Activated naive CD4-positive, alpha-beta T cell treated with anti-CD3 and anti-CD28 coated beads, Interleukin-2, amount 50 U/mL, for 24 hours (primary cell): Measurements from ENCODE around the gene KANTR.

Experiments
- H3K27ac Mint-ChIP-seq: one replicate; pipeline ENCODE4 v1.8.0; 2021; ENCODE audit warnings: mild to moderate bottlenecking, mixed read lengths
- H3K27me3 Mint-ChIP-seq: one replicate; pipeline ENCODE4 v1.8.0; 2021; ENCODE audit warnings: mixed read lengths
- H3K36me3 Mint-ChIP-seq: one replicate; pipeline ENCODE4 v1.8.0; 2021; ENCODE audit warnings: mixed read lengths
- H3K4me1 Mint-ChIP-seq: one replicate; pipeline ENCODE4 v1.8.0; 2021; ENCODE audit warnings: mixed read lengths
- H3K4me3 Mint-ChIP-seq: one replicate; pipeline ENCODE4 v1.8.0; 2021; ENCODE audit warnings: mild to moderate bottlenecking, mixed read lengths
- H3K9me3 Mint-ChIP-seq: one replicate; pipeline ENCODE4 v1.8.0; 2021; ENCODE audit warnings: mixed read lengths

The KANTR gene

DNA sequence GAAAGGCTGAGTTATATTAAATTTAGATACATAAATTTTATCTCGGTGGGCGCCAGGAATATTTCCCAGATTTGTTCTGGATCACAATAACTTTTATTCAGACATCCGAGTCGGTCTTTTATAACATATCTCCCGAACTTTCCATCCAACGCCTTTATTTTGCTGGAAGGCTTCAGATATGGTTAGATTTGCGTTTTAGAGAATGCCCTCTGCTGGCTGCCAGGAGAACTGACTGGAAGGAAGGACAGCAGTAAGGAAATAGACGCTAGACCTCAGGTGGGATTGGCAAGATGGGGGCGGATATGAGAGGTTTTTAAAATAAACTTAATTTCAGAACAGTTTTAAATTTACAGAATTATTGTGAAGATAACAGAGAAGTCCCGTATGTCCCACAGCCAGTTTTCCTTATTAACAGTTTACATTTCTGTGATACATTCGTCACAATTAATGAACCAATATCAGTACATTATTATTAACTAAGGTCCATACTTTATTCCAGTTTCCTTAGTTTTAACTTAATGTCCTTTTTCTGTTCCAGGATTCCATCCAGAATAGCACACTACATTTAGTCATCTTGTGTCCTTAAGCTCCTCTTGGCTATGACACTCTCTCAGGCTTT, 4.6 kb upstream of the KANTR start:
- Mint-ChIP-seq H3K27ac (peak overlapping the region; percentile 99), H3K9me3 (no peaks in the 10 kb centered on the region), H3K4me1 (peaks cover 47% of the 10 kb centered on the region), H3K36me3 (peaks cover 12% of the 10 kb centered on the region), H3K27me3 (no peaks in the 10 kb centered on the region), H3K4me3 (peak overlapping the region; percentile 96)

DNA sequence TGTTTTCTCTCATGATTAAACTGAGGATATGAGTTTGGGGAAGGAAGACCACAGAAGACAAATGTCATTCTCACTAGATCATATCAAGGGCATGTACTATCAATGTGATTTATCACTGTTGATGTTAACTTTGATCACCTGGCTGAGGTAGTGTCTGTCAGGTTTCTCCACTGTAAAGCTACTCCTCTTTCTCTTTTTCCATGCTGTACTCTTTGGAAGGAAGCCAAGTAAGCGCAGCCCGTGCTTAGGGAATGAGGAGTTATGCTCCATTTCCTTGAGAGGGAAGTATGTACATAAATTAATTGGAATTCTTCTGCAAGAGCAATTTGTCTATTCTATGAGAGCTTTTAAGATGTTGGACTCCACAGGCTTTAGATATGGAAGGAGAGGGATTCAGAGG, 4.0 kb upstream of the KANTR start:
- peaks cover 47% of the 10 kb centered on the region for H3K4me1 Mint-ChIP-seq

DNA sequence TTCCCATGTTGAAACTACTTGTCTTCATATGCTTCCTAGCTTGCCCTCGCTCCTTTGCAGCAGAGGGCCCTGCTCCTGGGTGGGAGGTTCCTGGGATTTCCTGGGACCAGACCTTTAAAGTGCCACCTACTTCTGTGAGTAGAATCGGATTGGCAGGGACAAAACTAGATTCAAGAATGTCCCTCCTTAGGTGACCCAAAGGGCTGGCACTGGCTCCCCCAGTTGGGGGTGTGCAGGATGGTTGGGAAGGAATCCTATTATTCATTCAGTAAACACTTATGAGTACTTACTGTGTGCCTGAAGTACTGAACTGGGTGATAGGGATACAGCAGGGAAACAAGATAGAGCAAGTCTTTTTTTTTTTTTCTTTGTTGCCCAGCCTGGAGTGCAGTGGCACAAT, 2.6 kb upstream of the KANTR start:
- Mint-ChIP-seq H3K36me3 (peaks cover 6% of the 10 kb centered on the region), H3K27ac (no peak overlapping the region), H3K4me1 (peaks cover 44% of the 10 kb centered on the region), H3K27me3 (no peaks in the 10 kb centered on the region), H3K4me3 (no peak overlapping the region), H3K9me3 (no peaks in the 10 kb centered on the region)

More for the DNA sequence above, 4.0 kb upstream of the KANTR start:
- Mint-ChIP-seq H3K27me3 (no peaks in the 10 kb centered on the region), H3K4me3 (no peak overlapping the region), H3K36me3 (peaks cover 12% of the 10 kb centered on the region), H3K27ac (no peak overlapping the region), H3K9me3 (no peaks in the 10 kb centered on the region)

DNA sequence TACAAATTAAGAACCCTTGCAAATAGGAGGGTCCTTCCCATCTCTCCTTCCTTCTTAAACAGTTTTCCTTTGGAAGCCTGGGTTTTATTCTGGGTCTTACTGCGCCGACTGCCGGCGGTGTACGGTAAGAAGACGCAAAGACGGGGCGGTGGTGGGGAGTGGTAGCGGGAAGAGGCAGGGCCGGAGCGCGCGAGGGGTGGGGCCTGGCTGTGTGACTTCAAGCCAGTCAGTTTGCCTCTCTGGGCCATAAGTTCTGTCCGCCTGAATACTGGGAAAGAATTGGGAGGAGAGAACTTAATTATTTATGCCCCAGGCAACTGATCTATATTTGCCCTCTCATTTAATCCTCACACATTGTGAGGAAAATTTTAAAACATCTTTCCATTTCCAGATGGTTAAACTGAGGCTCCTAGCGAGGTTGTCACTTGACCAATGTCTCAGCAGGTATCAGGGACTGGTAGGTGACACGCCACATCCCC, 726 bp upstream of the KANTR start:
- no peaks in the 10 kb centered on the region for H3K27me3 Mint-ChIP-seq
- peak overlapping the region; percentile 89 for H3K4me3 Mint-ChIP-seq
- peak overlapping the region; percentile 23 for H3K27ac Mint-ChIP-seq
- H3K4me1 Mint-ChIP-seq, result peaks cover 30% of the 10 kb centered on the region
- peaks cover 4% of the 10 kb centered on the region for H3K36me3 Mint-ChIP-seq
- no peaks in the 10 kb centered on the region for H3K9me3 Mint-ChIP-seq

DNA sequence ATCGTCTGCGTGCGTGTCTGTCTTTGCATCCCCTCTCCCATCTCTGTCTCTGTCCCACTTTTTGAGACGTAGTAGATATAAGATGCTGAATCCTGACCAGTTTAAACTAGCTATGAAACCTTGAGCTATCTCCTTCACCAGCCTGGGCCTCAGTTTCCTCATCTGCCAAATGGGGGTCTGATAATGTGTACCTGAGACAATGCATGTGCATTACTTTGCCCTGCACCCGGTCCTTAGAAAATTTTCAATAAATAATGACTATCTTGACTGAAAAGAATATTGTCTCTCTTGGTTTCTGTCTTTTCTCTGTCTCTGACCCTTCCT, 602 bp downstream of the KANTR start:
- Mint-ChIP-seq H3K9me3 (no peaks in the 10 kb centered on the region), H3K4me3 (peak overlapping the region; percentile 89), H3K36me3 (no peaks in the 10 kb centered on the region), H3K27me3 (no peaks in the 10 kb centered on the region), H3K4me1 (peaks cover 17% of the 10 kb centered on the region), H3K27ac (peak overlapping the region; percentile 72)

DNA sequence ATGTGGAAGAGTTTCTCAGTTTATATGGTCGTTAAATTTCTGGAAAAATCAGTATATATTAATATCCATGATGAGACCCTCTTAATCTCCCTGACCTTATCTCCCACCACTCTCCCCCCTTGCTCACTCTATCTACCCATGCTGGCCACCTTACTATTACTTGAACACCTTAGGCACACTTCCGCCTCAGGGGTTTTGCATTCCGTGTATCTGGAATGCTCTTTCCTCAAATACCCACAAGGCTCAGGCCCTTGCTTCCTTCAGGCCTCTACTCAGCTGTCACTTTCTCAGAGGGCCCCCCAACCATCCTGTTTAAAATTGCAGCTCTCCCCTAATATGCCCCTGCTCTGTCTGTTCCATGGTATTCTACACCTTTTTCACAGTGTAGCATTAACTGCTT, 1.9 kb downstream of the KANTR start:
- H3K36me3 Mint-ChIP-seq, result no peaks in the 10 kb centered on the region
- peaks cover 17% of the 10 kb centered on the region for H3K4me1 Mint-ChIP-seq
- H3K9me3 Mint-ChIP-seq, result no peaks in the 10 kb centered on the region
- H3K4me3 Mint-ChIP-seq, result peak overlapping the region; percentile 20
- H3K27ac Mint-ChIP-seq, result no peak overlapping the region
- no peaks in the 10 kb centered on the region for H3K27me3 Mint-ChIP-seq

DNA sequence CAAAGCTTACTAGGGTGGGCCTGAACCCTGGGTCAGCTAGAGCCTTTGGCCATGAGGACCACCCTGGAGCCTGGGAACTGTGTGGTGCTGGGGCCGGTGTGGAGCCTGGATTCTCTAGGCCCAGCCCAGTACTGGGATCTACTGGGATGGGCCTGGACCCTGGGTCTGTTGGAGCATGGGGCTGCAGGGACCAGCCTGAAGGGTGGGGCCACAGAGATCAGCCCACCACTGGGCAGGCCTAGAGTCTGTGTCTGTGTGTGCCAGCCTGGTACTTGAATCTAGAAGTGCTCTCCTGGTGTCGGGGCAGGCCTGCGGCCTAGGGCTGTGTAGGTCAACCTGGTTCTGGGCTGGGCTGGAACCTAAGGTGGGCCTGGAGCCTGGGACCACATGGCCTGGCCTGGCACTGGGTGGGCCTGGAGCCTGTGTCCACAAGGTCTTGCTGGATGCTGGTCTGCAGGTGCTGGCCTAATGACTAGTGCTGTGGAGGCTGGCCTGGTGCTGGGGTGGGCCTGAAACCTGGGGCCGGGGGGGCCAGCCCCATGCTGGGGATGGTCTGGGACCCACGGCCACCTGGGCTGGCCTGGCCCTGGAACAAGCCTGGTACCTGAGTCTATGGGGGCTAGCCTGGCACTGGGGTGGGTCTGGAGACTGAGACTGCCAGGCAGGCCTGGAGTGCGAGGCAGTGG, 21.1 kb downstream of the KANTR start:
- Mint-ChIP-seq H3K4me1 (peaks cover 16% of the 10 kb centered on the region), H3K4me3 (no peak overlapping the region), H3K27ac (no peak overlapping the region), H3K9me3 (no peaks in the 10 kb centered on the region), H3K27me3 (no peaks in the 10 kb centered on the region), H3K36me3 (peaks cover 5% of the 10 kb centered on the region)

DNA sequence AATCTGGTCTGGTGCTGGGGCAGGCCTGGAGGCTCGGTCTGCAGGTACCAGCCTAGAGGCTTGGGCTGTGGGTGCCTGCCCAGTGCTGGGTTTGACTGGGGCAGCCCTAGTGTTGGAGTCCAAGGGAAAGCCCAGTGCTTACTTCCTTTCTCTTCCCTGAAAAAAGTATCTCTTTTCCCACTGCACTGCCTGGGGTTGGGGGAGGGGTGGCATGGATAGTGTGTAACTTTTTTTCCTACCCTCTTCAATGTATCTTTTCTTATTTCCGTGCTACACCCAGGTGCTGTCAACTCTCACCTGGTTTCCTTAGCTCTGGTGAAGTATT, 21.6 kb downstream of the KANTR start:
- Mint-ChIP-seq H3K4me1 (peaks cover 16% of the 10 kb centered on the region), H3K9me3 (no peaks in the 10 kb centered on the region), H3K4me3 (no peak overlapping the region), H3K27ac (no peak overlapping the region), H3K36me3 (peaks cover 5% of the 10 kb centered on the region), H3K27me3 (no peaks in the 10 kb centered on the region)

DNA sequence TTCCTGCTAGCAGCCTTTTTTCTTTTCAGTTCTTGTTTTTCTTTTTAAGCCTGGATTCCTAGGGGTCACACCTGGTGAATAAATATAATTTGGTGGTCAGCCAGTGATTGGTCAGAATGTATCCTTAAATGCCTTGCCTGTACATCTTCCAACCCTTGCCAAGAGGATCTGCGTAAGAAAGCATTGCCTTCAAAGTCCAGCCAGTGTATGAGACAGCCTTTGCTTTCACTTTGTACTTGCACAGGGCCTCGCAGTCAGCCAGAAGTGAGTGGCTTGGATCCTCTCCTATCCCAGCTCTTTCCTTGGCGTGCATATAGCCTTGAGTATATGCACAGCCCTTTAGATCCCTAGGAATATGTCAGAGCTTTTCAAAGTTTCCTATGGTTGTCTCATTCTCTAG, 22.2 kb downstream of the KANTR start:
- H3K27me3 Mint-ChIP-seq, result no peaks in the 10 kb centered on the region
- no peak overlapping the region for H3K27ac Mint-ChIP-seq
- peaks cover 5% of the 10 kb centered on the region for H3K36me3 Mint-ChIP-seq

DNA sequence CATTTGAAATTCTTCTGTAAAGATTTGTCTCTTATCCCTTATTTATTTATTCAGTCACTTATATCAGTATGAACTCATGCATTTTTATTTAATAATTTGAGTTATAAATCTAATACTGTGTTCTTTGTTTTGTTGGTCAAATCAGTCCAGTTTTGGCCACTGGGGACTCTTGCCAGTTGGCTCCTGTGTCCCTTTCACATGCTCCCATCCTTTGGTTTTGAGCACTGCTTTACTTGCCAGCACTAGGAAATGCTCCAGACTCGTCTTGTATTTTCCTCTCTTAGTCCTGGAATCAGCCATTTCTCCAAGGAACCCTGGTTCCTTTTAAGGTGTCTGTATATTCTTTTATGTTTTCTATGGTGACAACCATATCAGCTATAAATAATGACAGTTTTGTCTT, 28.1 kb downstream of the KANTR start:
- peaks cover 6% of the 10 kb centered on the region for H3K9me3 Mint-ChIP-seq
- H3K27me3 Mint-ChIP-seq, result no peaks in the 10 kb centered on the region
- H3K36me3 Mint-ChIP-seq, result peaks cover 10% of the 10 kb centered on the region
- no peak overlapping the region for H3K4me3 Mint-ChIP-seq
- H3K4me1 Mint-ChIP-seq, result peaks cover 35% of the 10 kb centered on the region
- no peak overlapping the region for H3K27ac Mint-ChIP-seq

More for the DNA sequence above, 22.2 kb downstream of the KANTR start:
- H3K4me1 Mint-ChIP-seq, result peaks cover 16% of the 10 kb centered on the region
- H3K4me3 Mint-ChIP-seq, result no peak overlapping the region
- no peaks in the 10 kb centered on the region for H3K9me3 Mint-ChIP-seq

DNA sequence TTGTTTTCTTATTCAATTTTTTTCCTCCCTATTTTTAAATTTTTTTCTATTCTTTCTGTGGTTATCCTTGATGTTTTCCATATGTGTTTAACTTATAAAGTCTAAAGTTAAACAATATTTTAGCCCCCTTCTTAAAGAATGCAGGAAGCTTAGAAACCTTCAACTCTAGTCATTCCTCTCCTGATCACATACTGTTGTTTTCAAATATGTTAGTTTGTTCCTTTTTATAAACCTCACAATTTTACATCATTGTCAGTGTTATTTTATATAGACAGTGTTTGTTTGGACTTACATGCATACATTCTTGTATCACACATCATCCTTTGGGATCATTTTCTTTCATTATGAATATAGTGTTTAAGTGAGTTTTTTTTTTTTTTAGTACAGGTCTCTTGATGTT, 31.6 kb downstream of the KANTR start:
- H3K27ac Mint-ChIP-seq, result no peak overlapping the region
- no peaks in the 10 kb centered on the region for H3K27me3 Mint-ChIP-seq
- peaks cover 35% of the 10 kb centered on the region for H3K4me1 Mint-ChIP-seq
- H3K9me3 Mint-ChIP-seq, result peaks cover 6% of the 10 kb centered on the region
- no peak overlapping the region for H3K4me3 Mint-ChIP-seq
- H3K36me3 Mint-ChIP-seq, result peaks cover 10% of the 10 kb centered on the region

DNA sequence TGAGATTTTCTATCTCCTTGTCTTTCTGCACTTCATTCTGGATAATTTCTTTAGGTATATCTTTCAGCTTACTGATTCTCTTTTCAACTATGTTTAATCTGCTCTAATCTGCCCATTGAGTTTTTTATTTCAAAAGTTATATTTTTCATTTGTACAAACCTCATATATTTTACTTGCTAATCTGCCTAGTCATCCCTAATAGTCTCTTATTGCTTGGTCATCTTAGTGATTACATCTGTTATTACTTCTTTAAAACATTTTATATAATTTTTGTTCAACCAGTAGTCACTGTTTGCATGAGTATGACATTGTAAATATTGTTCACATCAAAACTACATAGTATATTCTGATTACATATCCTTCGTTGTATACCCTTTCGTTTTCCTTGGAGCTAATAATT, 32.4 kb downstream of the KANTR start:
- Mint-ChIP-seq H3K9me3 (peaks cover 6% of the 10 kb centered on the region), H3K27ac (no peak overlapping the region), H3K4me3 (no peak overlapping the region), H3K27me3 (no peaks in the 10 kb centered on the region), H3K4me1 (peaks cover 35% of the 10 kb centered on the region), H3K36me3 (peaks cover 10% of the 10 kb centered on the region)

DNA sequence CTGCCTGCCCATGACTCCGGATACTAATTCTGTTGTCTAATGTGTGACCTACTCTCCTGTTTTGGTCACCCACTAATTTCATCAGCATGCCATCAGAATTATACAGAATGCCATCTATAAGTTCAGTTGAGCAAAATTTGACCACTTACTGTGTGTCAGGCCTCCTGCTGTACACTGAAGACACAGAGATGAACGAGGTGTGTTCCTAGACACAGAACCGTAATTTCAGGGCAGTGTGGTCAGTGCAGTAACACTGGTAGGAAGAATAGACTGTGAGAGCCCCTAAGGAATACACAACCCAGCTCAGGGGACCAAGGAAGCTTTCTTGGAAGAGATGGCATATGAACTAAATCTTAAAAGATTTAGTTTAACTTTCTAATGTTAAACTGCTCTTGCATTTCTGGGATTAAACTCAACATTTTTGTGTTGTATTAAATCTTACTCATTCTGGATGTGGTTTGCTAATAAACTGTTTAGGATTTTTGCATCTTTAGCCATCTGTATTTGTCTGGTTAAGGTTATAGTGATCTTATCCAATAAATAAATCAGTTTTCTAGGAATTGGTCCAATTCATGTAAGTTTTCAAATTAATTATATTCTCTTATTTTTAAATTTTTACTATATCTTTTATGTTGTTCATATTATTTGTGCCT, 34.3 kb downstream of the KANTR start:
- Mint-ChIP-seq H3K4me3 (no peak overlapping the region), H3K9me3 (peaks cover 6% of the 10 kb centered on the region), H3K27me3 (no peaks in the 10 kb centered on the region), H3K27ac (no peak overlapping the region), H3K36me3 (peaks cover 12% of the 10 kb centered on the region), H3K4me1 (peaks cover 31% of the 10 kb centered on the region)

DNA sequence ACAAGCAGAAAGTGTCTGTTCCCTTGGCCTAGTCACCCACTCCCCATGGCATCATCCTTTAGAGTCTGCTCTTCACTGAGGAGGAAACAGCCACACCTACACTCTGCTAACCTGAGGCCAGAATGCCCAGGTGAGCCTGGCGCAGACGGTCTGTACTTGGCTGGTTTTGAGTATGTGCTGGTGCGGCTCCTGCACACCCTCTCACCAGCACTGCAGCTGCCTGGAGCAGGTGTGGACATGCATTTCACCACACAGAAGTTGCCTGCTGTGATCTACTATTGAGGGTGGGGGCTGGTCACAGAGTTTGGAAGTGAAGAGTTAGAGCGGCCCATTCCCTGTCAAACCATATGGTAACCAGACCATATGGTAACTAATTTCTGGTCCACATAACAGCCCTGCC, 39.5 kb downstream of the KANTR start:
- no peaks in the 10 kb centered on the region for H3K27me3 Mint-ChIP-seq
- no peaks in the 10 kb centered on the region for H3K9me3 Mint-ChIP-seq
- peaks cover 5% of the 10 kb centered on the region for H3K36me3 Mint-ChIP-seq
- H3K4me3 Mint-ChIP-seq, result no peak overlapping the region
- H3K27ac Mint-ChIP-seq, result no peak overlapping the region
- no peaks in the 10 kb centered on the region for H3K4me1 Mint-ChIP-seq

DNA sequence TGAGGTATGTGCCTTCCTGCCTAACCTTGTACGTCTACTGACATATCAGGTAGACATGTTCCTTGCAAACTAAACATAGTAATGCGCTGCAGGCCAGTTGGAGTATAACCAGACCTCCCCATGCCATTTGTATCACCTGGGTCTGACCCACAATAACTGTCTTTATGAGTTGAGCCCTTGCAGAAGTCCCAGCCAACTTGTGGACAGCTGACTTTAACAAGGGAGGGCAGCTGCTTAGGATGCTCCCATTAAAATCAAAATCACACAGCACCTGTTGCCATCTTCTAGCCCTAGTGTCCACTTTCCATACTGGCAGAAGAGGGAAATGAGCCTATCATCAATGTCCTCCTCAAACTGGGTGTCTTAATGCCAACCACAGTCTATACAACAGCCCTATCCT, 41.6 kb downstream of the KANTR start:
- Mint-ChIP-seq H3K4me3 (no peak overlapping the region), H3K9me3 (no peaks in the 10 kb centered on the region), H3K27ac (no peak overlapping the region), H3K36me3 (peaks cover 5% of the 10 kb centered on the region), H3K27me3 (no peaks in the 10 kb centered on the region), H3K4me1 (no peaks in the 10 kb centered on the region)

DNA sequence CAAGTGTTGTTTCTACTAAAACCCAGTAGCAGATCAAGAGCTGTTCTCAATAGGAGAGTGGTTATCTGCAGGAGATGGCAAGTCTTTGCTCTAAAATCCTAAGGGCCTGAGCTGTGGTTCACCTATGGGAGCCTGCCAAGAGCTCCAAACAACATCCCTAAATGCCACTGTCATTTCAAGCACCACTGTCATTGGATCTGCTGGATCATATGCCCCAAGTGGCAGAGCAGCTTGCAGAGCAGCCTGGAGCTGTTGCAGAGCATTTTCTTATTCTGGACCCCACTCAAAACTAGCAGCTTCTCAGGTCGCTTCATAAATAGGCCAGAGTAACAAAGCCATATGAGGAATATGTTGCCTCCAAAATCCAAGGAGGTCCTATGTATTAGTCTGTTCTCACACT, 59.6 kb downstream of the KANTR start:
- Mint-ChIP-seq H3K9me3 (no peaks in the 10 kb centered on the region), H3K4me1 (no peaks in the 10 kb centered on the region), H3K27ac (no peak overlapping the region), H3K36me3 (no peaks in the 10 kb centered on the region), H3K27me3 (no peaks in the 10 kb centered on the region), H3K4me3 (no peak overlapping the region)
